ENCODE measurements around the gene KCND2. TPM values are rescaled to one million over a fixed set of nuclear protein-coding genes. Genes with fewer than 3 reads are reported as not detected.

The KCND2 gene
- total and polyA plus RNA-seq, 2 of the 8 experiments (the other 6 are each of a cell fraction or from before 2014, with no cell fraction given): 4.6 to 7.7 TPM

GRCh38 chr7:120588416-120588815 is 315.4 kb downstream of the KCND2 start:
- Histone ChIP-seq H3K9me3 (ENCODE audit: insufficient read depth in 2 of 2, low read depth in 1 of 2, low read length in 1 of 2) (no peaks in the 10 kb centered on the region), H3K36me3 (ENCODE audit: control insufficient read depth in 2 of 4, insufficient read depth in 4 of 4, low read length in 3 of 4) (no peaks in the 10 kb centered on the region), H3K4me2 (ENCODE audit: insufficient read depth in 1 of 2, low read depth in 2 of 2, low read length in 2 of 2) (no peak overlapping the region), H2BK20ac (ENCODE audit: low read length) (no peak overlapping the region), H3K9ac (replicated peaks in 1 of 4; ENCODE audit: extremely low read depth in 1 of 4, low read depth in 3 of 4, low read length in 3 of 4) (no peak overlapping the region), H3K56ac (replicated peaks; ENCODE audit: insufficient read length, low read depth, low read length) (no peak overlapping the region), H3K23ac (ENCODE audit: insufficient read length) (no peak overlapping the region), H2BK15ac (ENCODE audit: low read length) (no peak overlapping the region), H2BK12ac (ENCODE audit: low read depth, low read length) (no peak overlapping the region), H4K8ac (ENCODE audit: extremely low read depth, insufficient read depth, low read length) (no peak overlapping the region), H4K20me1 (replicated peaks in 1 of 2; ENCODE audit: control insufficient read depth in 1 of 2, insufficient read depth in 2 of 2, low read length in 2 of 2) (no peaks in the 10 kb centered on the region), H3K79me2 (ENCODE audit: control insufficient read depth in 1 of 2, insufficient read depth in 2 of 2, low read length in 2 of 2) (no peaks in the 10 kb centered on the region), H4K5ac (ENCODE audit: insufficient read length, low read depth, low read length) (no peak overlapping the region), H2AK5ac (ENCODE audit: low read depth, low read length) (no peak overlapping the region), H3K18ac (ENCODE audit: extremely low read depth, low read length) (no peak overlapping the region), H3K4ac (replicated peaks; ENCODE audit: insufficient read length, low read depth, low read length) (no peak overlapping the region), H3K4me3 (ENCODE audit: extremely low read depth in 1 of 4, insufficient read depth in 2 of 4, low read depth in 3 of 4, low read length in 4 of 4) (no peak overlapping the region), H4K91ac (replicated peaks; ENCODE audit: insufficient read length, low read length) (no peak overlapping the region), H3K14ac (ENCODE audit: insufficient read length) (no peak overlapping the region), H3K27ac (ENCODE audit: low read depth, low read length) (no peak overlapping the region), H2AFZ (ENCODE audit: low read length) (no peak overlapping the region), H3K4me1 (replicated peaks in 1 of 4; ENCODE audit: control insufficient read depth in 3 of 4, insufficient read depth in 4 of 4, low read length in 3 of 4) (peaks cover 0 to 2% (median 0%) of the 10 kb centered on the region in 4 experiments; a peak in 2 of 7 replicates), H3K79me1 (ENCODE audit: low read depth, low read length) (no peaks in the 10 kb centered on the region), H2BK120ac (replicated peaks; ENCODE audit: low read depth, low read length) (no peak overlapping the region), H3K23me2 (ENCODE audit: low read depth, low read length) (no peaks in the 10 kb centered on the region; the same call in 1 of the 2 replicates), H3K27me3 (replicated peaks in 1 of 4; ENCODE audit: control insufficient read depth in 3 of 4, extremely low read depth in 1 of 4, insufficient read depth in 3 of 4, low read length in 3 of 4) (no peaks in the 10 kb centered on the region), H2BK5ac (ENCODE audit: low read depth, low read length) (no peak overlapping the region)
- POLR2A ChIA-PET (ENCODE audit: partially characterized antibody): no interaction called here
- WGBS, 2 experiments (ENCODE audit: extremely low coverage in 1 of 2, insufficient coverage in 1 of 2, insufficient read length in 1 of 2, insufficient replicate concordance in 2 of 2, low coverage in 1 of 2, low lambda C conversion rate in 2 of 2, missing lambda C conversion rate in 1 of 2): 67% methylated on average over 1 of the region's 1 CpG; no CpG with 5 or more reads in 1 of the 2 experiments
- DNase-seq (ENCODE audit: low read depth in 1 of 2, low spot score in 2 of 2) (no peak), FAIRE-seq (no peak)
- CTCF ChIA-PET (ENCODE audit: partially characterized antibody): no interaction called here
- no peak for TF ChIP-seq EGR1 (IDR thresholded peaks at IDR 0.05; ENCODE audit: borderline replicate concordance, low read depth, low read length)
- no peak for TF ChIP-seq CBX5 (IDR thresholded peaks at IDR 0.05; ENCODE audit: low read depth, low read length)
- TF ChIP-seq ATF3 (IDR thresholded peaks at IDR 0.05; ENCODE audit: insufficient read depth, low read depth, low read length): no peak
- TF ChIP-seq SAP30 (IDR thresholded peaks at IDR 0.05; ENCODE audit: insufficient read depth, insufficient replicate concordance, low read length): no peak
- no peak for TF ChIP-seq SIN3A (conservative IDR thresholded peaks at IDR 0.05 in 1 of 2, IDR thresholded peaks at IDR 0.05 in 1 of 2; ENCODE audit: low read depth in 1 of 2, low read length in 2 of 2)
- TF ChIP-seq SP2 (IDR thresholded peaks at IDR 0.05; ENCODE audit: low read length): no peak
- TF ChIP-seq CREB1 (IDR thresholded peaks at IDR 0.05): no peak
- no peak for TF ChIP-seq CHD1 (IDR thresholded peaks at IDR 0.05; ENCODE audit: low read depth, low read length)
- no peak for TF ChIP-seq YY1 (IDR thresholded peaks at IDR 0.05; ENCODE audit: low read depth, low read length)
- TF ChIP-seq EZH2 (IDR thresholded peaks at IDR 0.05; ENCODE audit: low read depth, low read length, severe bottlenecking): no peak
- TF ChIP-seq KDM5A (IDR thresholded peaks at IDR 0.05; ENCODE audit: low read length): no peak
- no peak for TF ChIP-seq SRF (IDR thresholded peaks at IDR 0.05; ENCODE audit: low read depth, low read length)
- no peak for TF ChIP-seq SP1 (IDR thresholded peaks at IDR 0.05; ENCODE audit: low read depth, low read length)
- no peak for TF ChIP-seq CTBP2 (IDR thresholded peaks at IDR 0.05; ENCODE audit: borderline replicate concordance, insufficient read depth, insufficient read length, low read length)
- no peak for TF ChIP-seq RFX5 (IDR thresholded peaks at IDR 0.05; ENCODE audit: borderline replicate concordance, low read depth, low read length)
